Hepatocyte (in vitro differentiated cells): ENCODE measurements around the gene TTF2.

Experiments used
- CTCF ChIP-seq: fragments of 200-600 bp; sonication (generic); IDR thresholded peaks from 2 replicates; pipeline ENCODE4 v1.5.1; 2016; ENCODE audit warnings: antibody characterized with exemption, mild to moderate bottlenecking; ENCODE audit not compliant: poor library complexity
- EZH2 ChIP-seq: fragments of 200-600 bp; sonication (generic); IDR thresholded peaks from 2 replicates; pipeline ENCODE4 v1.6.1; 2016; ENCODE audit warnings: antibody characterized with exemption, mild to moderate bottlenecking, borderline replicate concordance
- EZH2phosphoT487 ChIP-seq: fragments of 200-600 bp; sonication (generic); IDR thresholded peaks from one replicate; pipeline ENCODE4 v1.6.1; 2018; ENCODE audit warnings: antibody characterized with exemption, mild to moderate bottlenecking, low read depth, moderate library complexity; ENCODE audit not compliant: unreplicated experiment, severe bottlenecking

- TF ChIP-seq EZH2phosphoT487 (no peak), CTCF (no peak), EZH2 (no peak)
These were observed 16.5 kb downstream of the TTF2 start for GRCh38 chr1:117076648-117077047.
